Activated CD8-positive, alpha-beta T cell treated with anti-CD3 and anti-CD28 coated beads for 36 hours (primary cell): ENCODE measurements around the gene UBE2V1. TPM values are rescaled to one million over a fixed set of nuclear protein-coding genes. Genes with fewer than 3 reads are reported as not detected.

Experiments
- ATAC-seq: fragments of 200-7000 bp; cut with Tn5 transposase; one replicate; pipeline ENCODE4 v1.10.0; 2021; ENCODE audit warnings: mild to moderate bottlenecking, moderate library complexity
- CTCF ChIA-PET: fragments of 350-600 bp; sonication (Branson Sonifier 250); formaldehyde crosslinking; loops from one replicate; lab custom pipeline; 2021; ENCODE audit warnings: antibody characterized with exemption; lab: Charles Lee
- POLR2A ChIA-PET: fragments of 350-600 bp; sonication (Branson Sonifier 250); formaldehyde crosslinking; loops from one replicate; lab custom pipeline; 2021; ENCODE audit warnings: antibody characterized with exemption; lab: Charles Lee
- DNase-seq: peaks from one replicate; pipeline ENCODE4 v3.0.0-alpha.2; 2020
- H3K27ac Mint-ChIP-seq: one replicate; pipeline ENCODE4 v1.8.0; 2021; ENCODE audit warnings: mild to moderate bottlenecking, mixed read lengths
- H3K27me3 Mint-ChIP-seq: one replicate; pipeline ENCODE4 v1.8.0; 2021; ENCODE audit warnings: mixed read lengths
- H3K36me3 Mint-ChIP-seq: one replicate; pipeline ENCODE4 v1.8.0; 2021; ENCODE audit warnings: low read depth, mixed read lengths
- H3K4me1 Mint-ChIP-seq: one replicate; pipeline ENCODE4 v1.8.0; 2021; ENCODE audit warnings: low read depth, mixed read lengths
- H3K4me3 Mint-ChIP-seq: one replicate; pipeline ENCODE4 v1.8.0; 2021; ENCODE audit warnings: mild to moderate bottlenecking, moderate library complexity, mixed read lengths
- H3K9me3 Mint-ChIP-seq: one replicate; pipeline ENCODE4 v1.8.0; 2021; ENCODE audit warnings: mixed read lengths
- intact Hi-C: fragments of 100-400 bp; cut with micrococcal nuclease; formaldehyde crosslinking; loops from one replicate; pipeline ENCODE4 v1.10.0; 2022
- total RNA-seq, 2 experiments: library from RNA; stranded (reverse); gene quantifications; one replicate each; pipeline ENCODE4 v1.2.3, GENCODE V29; 2021
- TF ChIP-seq, protein P1 (sequence below): fragments of 200-600 bp; IDR thresholded peaks from one replicate; pipeline ENCODE4 v1.8.0; 2022; ENCODE audit warnings: antibody characterized with exemption, mild to moderate bottlenecking

UBE2V1 gene
- total RNA-seq, 2 experiments from 2014 or later: 112 to 151 TPM

DNA sequence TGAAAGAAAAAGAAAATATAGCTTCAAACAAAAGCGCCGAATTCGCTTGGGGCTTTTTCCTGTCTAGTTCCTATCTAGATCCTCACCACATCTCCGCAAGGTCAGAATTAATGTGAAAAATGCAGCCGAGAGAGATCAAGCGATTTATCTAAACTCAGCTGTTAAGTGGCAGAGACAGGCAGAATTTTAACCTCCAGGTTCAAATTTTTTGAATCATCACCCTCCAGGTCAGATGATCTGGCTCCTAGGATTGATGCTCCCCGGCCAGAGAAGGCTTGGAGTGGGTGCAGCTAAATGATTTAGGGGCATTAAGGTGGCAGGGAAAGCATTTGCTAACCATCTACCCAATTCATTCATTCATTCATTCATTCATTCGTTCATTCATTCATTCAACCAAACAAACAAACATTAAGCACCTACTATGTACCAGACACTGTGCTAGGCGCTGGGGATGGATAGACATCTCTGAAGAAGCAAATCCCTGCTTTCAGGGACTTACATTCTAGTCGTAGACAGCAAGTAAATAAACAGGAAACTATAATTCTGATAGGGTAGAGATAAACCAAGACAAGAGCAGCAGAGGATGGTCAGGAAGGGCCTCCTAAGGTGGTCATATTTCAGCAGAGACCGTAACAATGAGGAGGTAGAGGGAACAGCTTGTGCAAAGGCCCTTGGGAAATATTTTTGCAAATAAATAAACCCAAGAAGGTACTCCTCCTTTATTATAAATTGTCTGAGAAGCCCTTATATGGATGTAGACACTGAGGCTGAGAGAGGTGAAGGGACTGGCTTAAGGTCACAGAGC is 672 bp upstream of the UBE2V1 start:
- H3K9me3 Mint-ChIP-seq: peaks cover 2% of the 10 kb centered on the region
- DNase-seq (no peak), ATAC-seq (no peak)
- TF ChIP-seq, protein P1, sequence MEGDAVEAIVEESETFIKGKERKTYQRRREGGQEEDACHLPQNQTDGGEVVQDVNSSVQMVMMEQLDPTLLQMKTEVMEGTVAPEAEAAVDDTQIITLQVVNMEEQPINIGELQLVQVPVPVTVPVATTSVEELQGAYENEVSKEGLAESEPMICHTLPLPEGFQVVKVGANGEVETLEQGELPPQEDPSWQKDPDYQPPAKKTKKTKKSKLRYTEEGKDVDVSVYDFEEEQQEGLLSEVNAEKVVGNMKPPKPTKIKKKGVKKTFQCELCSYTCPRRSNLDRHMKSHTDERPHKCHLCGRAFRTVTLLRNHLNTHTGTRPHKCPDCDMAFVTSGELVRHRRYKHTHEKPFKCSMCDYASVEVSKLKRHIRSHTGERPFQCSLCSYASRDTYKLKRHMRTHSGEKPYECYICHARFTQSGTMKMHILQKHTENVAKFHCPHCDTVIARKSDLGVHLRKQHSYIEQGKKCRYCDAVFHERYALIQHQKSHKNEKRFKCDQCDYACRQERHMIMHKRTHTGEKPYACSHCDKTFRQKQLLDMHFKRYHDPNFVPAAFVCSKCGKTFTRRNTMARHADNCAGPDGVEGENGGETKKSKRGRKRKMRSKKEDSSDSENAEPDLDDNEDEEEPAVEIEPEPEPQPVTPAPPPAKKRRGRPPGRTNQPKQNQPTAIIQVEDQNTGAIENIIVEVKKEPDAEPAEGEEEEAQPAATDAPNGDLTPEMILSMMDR: no peak
- H3K4me3 Mint-ChIP-seq: peak overlapping the region; percentile 94
- H3K27ac Mint-ChIP-seq: peak overlapping the region; percentile 95
- intact Hi-C loops: loop anchor here (5.0 kb wide), 1 partner anchor 39 kb away; the partner anchor contains the start of gene PEDS1
- ChIA-PET POLR2A (interaction anchor here (0.7 to 2.0 kb wide), 8 partner anchors 29 to 405 kb away, joined by 3 to 9 read pairs (median 4); partner anchors contain the start of gene PEDS1), CTCF (interaction anchor here (0.8 to 3.2 kb wide), 5 partner anchors 25 to 134 kb away, joined by 3 to 11 read pairs (median 3); no protein-coding TSS in a partner anchor)
- peaks cover 64% of the 10 kb centered on the region for H3K4me1 Mint-ChIP-seq
- H3K36me3 Mint-ChIP-seq: peaks cover 35% of the 10 kb centered on the region
- H3K27me3 Mint-ChIP-seq: no peaks in the 10 kb centered on the region

- ATAC-seq: no peak
- intact Hi-C loops: loop anchor here (5.0 kb wide), 1 partner anchor 40 kb away; the partner anchor contains the start of gene PEDS1
- DNase-seq: no peak
- Mint-ChIP-seq H3K27me3 (no peaks in the 10 kb centered on the region), H3K9me3 (peaks cover 2% of the 10 kb centered on the region), H3K36me3 (peaks cover 48% of the 10 kb centered on the region), H3K4me1 (peaks cover 80% of the 10 kb centered on the region), H3K27ac (peak overlapping the region; percentile 95), H3K4me3 (peak overlapping the region; percentile 94)
- ChIA-PET CTCF (interaction anchor here (1.0 to 3.7 kb wide), 4 partner anchors 9 to 58 kb away, joined by 3 to 19 read pairs (median 9); no protein-coding TSS in a partner anchor), POLR2A (interaction anchor here (0.6 to 5.3 kb wide), 13 partner anchors 9 to 354 kb away, joined by 3 to 42 read pairs (median 4); partner anchors contain the start of gene PEDS1)
- TF ChIP-seq, protein P1: no peak
Measured at GRCh38 chr20:50111829-50112495, 988 bp downstream of the UBE2V1 start.

DNA sequence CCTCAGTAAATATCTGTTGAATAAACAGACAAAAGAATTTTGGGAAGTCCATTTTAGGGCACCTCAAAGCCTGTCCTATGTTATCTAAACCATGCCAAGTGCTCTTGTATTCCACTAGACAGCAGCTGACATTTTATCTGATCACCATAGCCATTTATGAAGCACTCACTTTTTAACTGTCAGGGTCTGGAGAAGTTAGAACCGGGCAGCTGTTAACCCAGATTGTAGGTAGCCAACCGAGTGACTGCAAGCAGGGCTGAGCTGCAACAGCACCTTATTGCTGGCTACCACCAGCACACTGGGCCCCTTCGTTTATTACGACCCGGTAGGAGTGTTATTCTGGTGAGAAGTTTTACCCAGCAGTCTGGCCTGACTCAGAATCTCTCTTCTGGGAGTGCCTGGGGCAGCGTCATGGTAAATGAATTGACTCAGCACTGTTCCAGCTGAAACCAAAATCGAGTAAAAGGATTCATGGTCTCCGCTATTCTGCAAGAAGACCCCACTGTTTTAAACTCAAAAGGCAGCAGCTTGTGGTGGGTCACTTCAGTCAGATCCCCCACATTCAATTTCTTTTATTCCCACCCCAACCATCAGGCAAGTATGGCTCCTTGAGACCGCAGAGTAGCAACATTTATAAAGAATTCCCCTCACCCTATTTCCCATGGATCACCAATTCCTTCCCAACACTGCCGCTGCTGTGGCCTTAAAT is 1.7 kb downstream of the UBE2V1 start:
- TF ChIP-seq, protein P1: no peak
- intact Hi-C loops: loop anchor here (5.0 kb wide), 1 partner anchor 41 kb away; the partner anchor contains the start of gene PEDS1
- CTCF ChIA-PET: interaction anchor here (1.9 to 6.7 kb wide), 4 partner anchors 10 to 58 kb away, joined by 7 to 30 read pairs (median 15); no protein-coding TSS in a partner anchor
- POLR2A ChIA-PET: interaction anchor here (0.9 to 5.3 kb wide), 9 partner anchors 9 to 195 kb away, joined by 3 to 42 read pairs (median 4); partner anchors contain the start of gene PEDS1
- Mint-ChIP-seq H3K27me3 (no peaks in the 10 kb centered on the region), H3K36me3 (peaks cover 52% of the 10 kb centered on the region), H3K4me3 (peak overlapping the region; percentile 94), H3K27ac (peak overlapping the region; percentile 95), H3K4me1 (peaks cover 80% of the 10 kb centered on the region), H3K9me3 (peaks cover 2% of the 10 kb centered on the region)
- peak; percentile 75 for DNase-seq
- peak; percentile 15 for ATAC-seq

- ATAC-seq (peak; percentile 50), DNase-seq (peak; percentile 84)
- intact Hi-C loops: loop anchor here (5.0 kb wide), 1 partner anchor 42 kb away; the partner anchor contains the start of gene PEDS1
- Mint-ChIP-seq H3K27me3 (no peaks in the 10 kb centered on the region), H3K27ac (peak overlapping the region; percentile 95), H3K36me3 (peaks cover 55% of the 10 kb centered on the region), H3K4me3 (peak overlapping the region; percentile 94), H3K9me3 (peaks cover 2% of the 10 kb centered on the region), H3K4me1 (peaks cover 79% of the 10 kb centered on the region)
- TF ChIP-seq, protein P1: no peak
- ChIA-PET POLR2A (interaction anchor here (0.9 to 5.3 kb wide), 11 partner anchors 8 to 194 kb away, joined by 3 to 42 read pairs (median 4); partner anchors contain the start of gene PEDS1), CTCF (interaction anchor here (0.8 to 6.7 kb wide), 6 partner anchors 11 to 440 kb away, joined by 3 to 30 read pairs (median 6); partner anchors contain the start of gene PEDS1)
Measured at GRCh38 chr20:50110141-50111047, 2.6 kb downstream of the UBE2V1 start.
